Activated CD8-positive, alpha-beta memory T cell treated with anti-CD3 and anti-CD28 coated beads, Interleukin-2, amount 10 ng/mL, durations not matched to agents 7 days and 5 days (primary cell): ENCODE data around the gene SEL1L3. TPM values are rescaled to one million over a fixed set of nuclear protein-coding genes. Genes with fewer than 3 reads are reported as not detected.

Experiments
- ATAC-seq: fragments of 150-1000 bp; cut with Tn5 transposase; one replicate; pipeline ENCODE4 v1.10.0; 2021; ENCODE audit warnings: moderate library complexity
- CTCF ChIA-PET: fragments of 350-600 bp; sonication (Branson Sonifier 250); formaldehyde crosslinking; loops from one replicate; lab custom pipeline; 2021; ENCODE audit warnings: antibody characterized with exemption; lab: Charles Lee
- DNase-seq: peaks from one replicate; pipeline ENCODE4 v3.0.0-alpha.2; 2020
- H3K27ac Mint-ChIP-seq: one replicate; pipeline ENCODE4 v1.8.0; 2021; ENCODE audit warnings: mild to moderate bottlenecking, mixed read lengths
- H3K27me3 Mint-ChIP-seq: one replicate; pipeline ENCODE4 v1.8.0; 2021; ENCODE audit warnings: mixed read lengths
- H3K36me3 Mint-ChIP-seq: one replicate; pipeline ENCODE4 v1.8.0; 2021; ENCODE audit warnings: mild to moderate bottlenecking, mixed read lengths
- H3K4me1 Mint-ChIP-seq: one replicate; pipeline ENCODE4 v1.8.0; 2021; ENCODE audit warnings: mixed read lengths
- H3K4me3 Mint-ChIP-seq: one replicate; pipeline ENCODE4 v1.8.0; 2021; ENCODE audit warnings: mild to moderate bottlenecking, moderate library complexity, mixed read lengths
- H3K9me3 Mint-ChIP-seq: one replicate; pipeline ENCODE4 v1.8.0; 2022; ENCODE audit warnings: low read depth, mixed read lengths
- total RNA-seq, 2 experiments: library from RNA; stranded (reverse); gene quantifications; one replicate each; pipeline ENCODE4 v1.2.3, GENCODE V29; 2021

The SEL1L3 gene
- total RNA-seq, 2 experiments from 2014 or later = 66.3 to 82.8 TPM

DNA sequence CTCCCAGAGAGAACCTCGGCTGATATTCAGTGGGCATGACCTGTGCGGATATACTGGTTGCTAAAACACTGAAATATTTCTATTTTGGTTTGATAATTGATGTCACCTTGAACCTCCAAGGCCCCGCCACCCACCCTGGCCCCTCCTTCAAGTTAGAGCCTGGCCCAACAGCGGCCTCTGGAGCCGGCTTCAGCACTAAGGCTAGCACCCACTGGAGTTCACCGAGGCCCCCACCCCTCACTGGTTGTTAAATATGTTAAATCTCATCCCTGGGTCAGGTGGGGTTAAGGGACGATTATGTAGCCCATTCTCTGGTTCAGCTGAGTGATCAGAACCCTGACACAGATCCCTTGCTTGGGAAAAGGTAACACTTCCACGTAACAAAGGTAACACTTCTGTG lies 24.3 kb downstream of the SEL1L3 start:
- CTCF ChIA-PET = no interaction called here
- Mint-ChIP-seq H3K4me1 (peaks cover 18% of the 10 kb centered on the region), H3K9me3 (no peaks in the 10 kb centered on the region), H3K27me3 (no peaks in the 10 kb centered on the region), H3K4me3 (no peak overlapping the region), H3K36me3 (peaks cover 36% of the 10 kb centered on the region), H3K27ac (no peak overlapping the region)
- DNase-seq (no peak), ATAC-seq (no peak)

DNA sequence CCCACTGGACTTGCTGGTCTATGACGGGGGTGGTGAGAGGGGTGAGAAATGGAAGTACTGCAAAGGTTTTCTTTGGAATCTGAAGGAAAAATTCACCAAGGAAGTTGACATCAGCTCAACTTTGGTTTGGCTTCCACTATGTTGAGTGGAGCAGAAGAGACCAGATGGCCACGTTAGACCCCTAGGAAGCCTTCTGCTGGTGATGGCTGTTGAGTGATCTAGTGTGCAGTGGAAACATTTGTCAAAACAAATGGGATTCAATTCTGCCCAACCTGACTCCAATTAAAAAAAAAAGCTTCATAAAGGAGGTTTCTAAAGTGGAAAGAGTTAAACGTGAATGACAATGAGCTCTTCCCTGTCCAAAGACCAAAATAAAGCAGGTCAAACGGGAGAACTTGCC lies 25.7 kb downstream of the SEL1L3 start:
- Mint-ChIP-seq H3K9me3 (no peaks in the 10 kb centered on the region), H3K27ac (no peak overlapping the region), H3K36me3 (peaks cover 36% of the 10 kb centered on the region), H3K4me3 (no peak overlapping the region), H3K4me1 (peaks cover 3% of the 10 kb centered on the region), H3K27me3 (no peaks in the 10 kb centered on the region)
- DNase-seq = no peak
- no peak for ATAC-seq
- CTCF ChIA-PET = interaction anchor here (0.7 to 0.9 kb wide), 2 partner anchors 11 to 136 kb away, joined by 3 to 4 read pairs; no protein-coding TSS in a partner anchor

DNA sequence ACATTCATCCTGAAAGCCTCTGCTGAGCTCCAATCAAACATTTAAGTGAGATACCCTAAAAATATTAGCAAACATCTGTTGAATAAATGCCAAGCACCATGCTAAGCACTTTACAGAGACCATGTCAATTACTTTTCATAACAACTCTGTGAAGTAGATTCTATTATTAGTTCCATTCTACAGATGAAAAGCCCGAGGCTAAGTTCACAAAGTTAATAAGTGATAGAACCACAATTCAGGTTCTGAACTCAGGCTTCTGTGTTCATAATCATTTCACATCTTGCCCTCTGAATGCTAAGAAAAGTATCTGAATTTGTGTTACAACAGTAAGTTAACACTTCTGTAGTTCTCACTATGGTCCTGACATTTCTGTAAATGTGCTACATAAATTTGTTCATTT lies 27.4 kb downstream of the SEL1L3 start:
- Mint-ChIP-seq H3K27me3 (no peaks in the 10 kb centered on the region), H3K4me1 (peaks cover 3% of the 10 kb centered on the region), H3K9me3 (no peaks in the 10 kb centered on the region), H3K27ac (no peak overlapping the region), H3K4me3 (no peak overlapping the region), H3K36me3 (peaks cover 49% of the 10 kb centered on the region)
- DNase-seq = no peak
- no peak for ATAC-seq
- CTCF ChIA-PET = interaction anchor here (1.6 kb wide), 1 partner anchor 19 kb away, joined by 4 read pairs; no protein-coding TSS in a partner anchor

DNA sequence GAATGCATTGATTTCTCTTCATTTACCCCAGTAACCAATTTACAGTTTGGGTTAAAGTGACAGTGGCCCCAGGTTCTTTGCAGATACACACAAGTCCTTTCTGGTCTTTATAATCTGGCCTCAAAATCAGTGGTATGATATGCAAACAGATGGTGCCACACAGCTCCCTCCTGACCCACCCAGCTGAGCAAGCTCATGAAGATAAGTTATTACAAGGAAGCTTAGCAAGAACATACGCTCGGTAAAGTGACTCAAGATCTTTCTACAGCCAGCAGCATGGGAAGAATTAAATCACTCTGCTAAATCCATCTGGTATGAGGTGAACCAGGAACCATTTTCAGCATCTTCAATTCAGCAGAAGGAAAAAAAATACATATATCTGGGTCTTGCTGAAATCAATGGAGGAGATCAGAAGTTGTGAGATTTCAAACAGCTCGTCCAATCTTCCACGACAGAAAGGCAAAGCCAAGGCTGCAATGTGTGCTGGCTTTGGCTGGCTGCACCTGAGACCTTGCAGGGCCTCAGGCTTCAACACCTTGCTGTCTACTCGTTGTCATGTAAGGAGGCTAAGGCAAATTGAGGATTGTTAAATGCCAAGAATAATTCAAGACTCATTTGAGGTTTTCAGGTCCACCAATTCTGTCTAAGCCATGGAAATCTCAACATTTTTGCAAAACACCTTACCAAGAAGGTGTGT lies 28.2 kb downstream of the SEL1L3 start:
- peaks cover 3% of the 10 kb centered on the region for H3K4me1 Mint-ChIP-seq
- DNase-seq (no peak), ATAC-seq (no peak)
- H3K4me3 Mint-ChIP-seq = no peak overlapping the region
- H3K9me3 Mint-ChIP-seq = no peaks in the 10 kb centered on the region
- peaks cover 56% of the 10 kb centered on the region for H3K36me3 Mint-ChIP-seq
- CTCF ChIA-PET = interaction anchor here (1.2 to 1.6 kb wide), 2 partner anchors 20 to 48 kb away, joined by 3 to 4 read pairs; no protein-coding TSS in a partner anchor
- no peak overlapping the region for H3K27ac Mint-ChIP-seq
- H3K27me3 Mint-ChIP-seq = no peaks in the 10 kb centered on the region

DNA sequence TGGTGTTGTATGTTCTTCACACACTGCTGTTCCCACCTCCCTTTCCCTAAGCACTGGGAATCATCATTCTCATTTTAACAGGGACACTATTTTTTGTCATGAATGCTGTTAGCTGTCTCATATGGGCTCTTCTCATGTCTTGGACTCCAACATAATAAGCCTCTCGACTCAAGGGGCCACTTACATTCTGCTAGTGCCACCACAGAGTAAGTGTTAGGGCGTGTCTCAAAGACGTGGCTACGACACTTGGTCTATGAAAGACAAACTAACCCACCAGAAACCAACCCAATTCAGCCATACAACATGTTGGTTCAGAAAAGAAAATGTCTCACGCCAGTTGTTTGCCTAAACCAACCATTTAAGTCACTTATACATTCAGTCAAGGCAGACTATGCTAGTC lies 32.2 kb downstream of the SEL1L3 start:
- Mint-ChIP-seq H3K9me3 (no peaks in the 10 kb centered on the region), H3K27me3 (no peaks in the 10 kb centered on the region), H3K4me3 (no peak overlapping the region), H3K4me1 (peaks cover 3% of the 10 kb centered on the region), H3K27ac (no peak overlapping the region), H3K36me3 (peaks cover 48% of the 10 kb centered on the region)
- ATAC-seq (no peak), DNase-seq (no peak)
- CTCF ChIA-PET = interaction anchor here (1.0 kb wide), 1 partner anchor 12 kb away, joined by 3 read pairs; no protein-coding TSS in a partner anchor

DNA sequence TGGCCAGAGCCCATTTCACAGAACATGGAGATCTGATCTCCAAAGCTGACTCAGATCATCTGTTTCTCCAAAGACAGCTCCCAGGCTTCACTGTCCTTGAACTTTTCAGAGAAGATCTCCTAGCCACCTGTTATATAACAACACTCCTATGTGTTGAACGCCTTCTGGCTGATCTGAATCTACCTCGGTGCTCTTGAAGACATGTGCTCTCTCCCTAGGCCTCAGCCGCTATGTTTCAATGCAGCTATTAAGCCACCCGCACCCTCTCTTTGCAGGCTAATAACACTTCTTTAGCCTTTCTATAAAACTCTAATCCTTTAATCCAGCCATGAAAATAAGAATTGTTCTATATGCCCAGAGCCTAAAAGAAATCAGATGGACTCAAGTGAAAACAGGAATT lies 34.9 kb downstream of the SEL1L3 start:
- ATAC-seq = no peak
- CTCF ChIA-PET = no interaction called here
- Mint-ChIP-seq H3K27me3 (no peaks in the 10 kb centered on the region), H3K9me3 (no peaks in the 10 kb centered on the region), H3K36me3 (peaks cover 32% of the 10 kb centered on the region), H3K4me3 (no peak overlapping the region), H3K27ac (no peak overlapping the region), H3K4me1 (peaks cover 3% of the 10 kb centered on the region)
- no peak for DNase-seq

DNA sequence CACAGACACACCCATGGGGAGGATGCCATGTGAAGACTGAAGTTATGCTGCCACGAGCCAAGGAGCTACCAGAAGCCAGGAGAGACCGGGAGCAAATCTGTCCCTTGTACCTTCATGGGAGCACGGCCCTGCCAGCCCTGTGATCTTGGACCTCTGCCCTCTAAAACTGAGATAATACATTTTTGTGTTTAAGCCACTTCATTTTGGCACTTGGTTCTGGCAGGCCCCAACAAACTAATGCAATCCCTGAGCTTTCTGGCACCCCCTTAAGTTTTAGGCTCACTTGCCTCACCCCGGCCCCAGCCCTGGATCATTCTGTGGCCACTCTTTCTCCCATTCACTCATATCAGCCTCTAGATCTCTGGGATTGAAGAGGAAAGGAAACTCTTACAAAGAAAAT lies 35.4 kb downstream of the SEL1L3 start:
- CTCF ChIA-PET = no interaction called here
- H3K4me3 Mint-ChIP-seq = no peak overlapping the region
- H3K9me3 Mint-ChIP-seq = no peaks in the 10 kb centered on the region
- peaks cover 3% of the 10 kb centered on the region for H3K4me1 Mint-ChIP-seq
- ATAC-seq = no peak
- H3K27me3 Mint-ChIP-seq = no peaks in the 10 kb centered on the region
- H3K27ac Mint-ChIP-seq = no peak overlapping the region
- H3K36me3 Mint-ChIP-seq = peaks cover 31% of the 10 kb centered on the region
- no peak for DNase-seq

DNA sequence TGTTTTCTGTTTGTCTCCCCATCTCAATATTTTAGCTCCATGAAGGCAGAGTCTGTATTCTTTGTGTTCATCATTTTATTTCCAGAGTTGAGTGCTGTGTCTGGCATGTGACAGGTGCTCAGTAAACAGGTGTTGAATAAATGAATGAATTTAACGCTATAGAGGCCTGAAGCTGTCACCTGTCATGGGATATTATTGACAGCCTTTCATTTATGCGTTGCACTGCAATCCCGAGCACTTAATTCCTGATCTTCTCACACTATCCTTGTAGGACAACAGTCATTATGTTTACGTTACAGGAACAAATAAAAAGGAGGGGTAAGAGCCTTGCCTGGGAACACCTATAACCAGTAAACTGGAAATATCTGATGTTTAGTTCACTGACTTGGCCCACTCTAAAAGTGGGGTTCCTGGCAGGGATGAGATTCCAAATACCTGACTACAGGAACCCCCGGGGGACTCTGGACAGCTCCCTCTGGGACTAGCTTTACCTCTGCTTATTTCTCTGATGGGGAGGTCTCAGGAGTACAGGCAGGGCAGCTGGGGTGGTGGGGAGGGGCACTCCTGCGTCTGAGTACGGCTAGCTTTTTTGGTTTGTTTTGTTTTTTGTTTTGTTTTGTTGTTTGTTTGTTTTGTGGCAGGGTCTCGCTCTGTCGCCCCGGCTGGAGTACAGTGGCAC lies 36.6 kb downstream of the SEL1L3 start:
- ATAC-seq = no peak
- Mint-ChIP-seq H3K27ac (peak overlapping the region; percentile 46), H3K4me1 (peaks cover 3% of the 10 kb centered on the region), H3K4me3 (no peak overlapping the region), H3K36me3 (peaks cover 34% of the 10 kb centered on the region), H3K27me3 (no peaks in the 10 kb centered on the region), H3K9me3 (no peaks in the 10 kb centered on the region)
- no peak for DNase-seq
- CTCF ChIA-PET = interaction anchor here (1.4 to 1.6 kb wide), 2 partner anchors 11 to 29 kb away, joined by 3 to 4 read pairs; no protein-coding TSS in a partner anchor

DNA sequence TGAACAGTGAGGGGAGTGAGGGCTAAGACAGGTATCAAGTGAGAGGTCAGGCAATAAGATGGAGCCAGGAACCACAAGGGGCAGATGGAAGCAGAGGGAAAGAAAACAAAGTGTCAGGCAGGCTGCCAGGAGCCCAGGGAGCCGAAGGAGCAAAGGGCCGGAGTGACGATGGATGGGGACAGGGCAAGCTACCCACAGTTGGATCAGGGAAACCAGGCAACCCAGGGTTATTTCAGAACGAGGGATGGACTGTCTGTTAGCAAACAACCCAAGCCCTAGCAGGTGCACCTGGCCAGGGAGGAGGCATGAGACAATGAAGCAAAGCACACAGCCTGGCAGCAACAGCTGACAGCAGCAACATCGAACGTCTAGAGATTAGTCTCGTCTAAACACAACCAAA lies 39.2 kb downstream of the SEL1L3 start:
- Mint-ChIP-seq H3K27me3 (no peaks in the 10 kb centered on the region), H3K9me3 (no peaks in the 10 kb centered on the region), H3K27ac (no peak overlapping the region), H3K36me3 (peaks cover 30% of the 10 kb centered on the region), H3K4me1 (no peaks in the 10 kb centered on the region), H3K4me3 (no peak overlapping the region)
- DNase-seq (no peak), ATAC-seq (no peak)
- CTCF ChIA-PET = no interaction called here

DNA sequence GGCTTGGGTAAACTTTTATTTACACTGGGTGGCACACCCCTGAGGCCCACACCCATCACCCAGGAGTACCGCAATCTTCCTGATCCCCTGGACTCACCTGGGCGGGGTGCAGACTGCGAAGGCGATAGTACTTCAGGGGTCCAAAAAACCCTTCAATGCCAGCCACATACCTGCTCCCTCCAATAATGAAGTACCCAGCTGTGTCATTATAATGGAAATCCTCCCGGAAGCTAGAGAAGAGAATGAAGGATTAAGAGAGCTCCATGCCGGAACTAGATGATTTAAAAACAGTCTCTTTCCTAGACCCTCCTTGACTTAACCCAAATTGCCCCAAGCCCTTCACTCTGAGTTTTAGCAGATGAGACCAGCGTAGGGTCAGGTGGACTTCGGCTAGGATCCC lies 40.9 kb downstream of the SEL1L3 start:
- CTCF ChIA-PET = no interaction called here
- Mint-ChIP-seq H3K27me3 (no peaks in the 10 kb centered on the region), H3K27ac (no peak overlapping the region), H3K36me3 (peaks cover 35% of the 10 kb centered on the region), H3K9me3 (no peaks in the 10 kb centered on the region), H3K4me3 (no peak overlapping the region), H3K4me1 (no peaks in the 10 kb centered on the region)
- no peak for DNase-seq
- ATAC-seq = no peak

DNA sequence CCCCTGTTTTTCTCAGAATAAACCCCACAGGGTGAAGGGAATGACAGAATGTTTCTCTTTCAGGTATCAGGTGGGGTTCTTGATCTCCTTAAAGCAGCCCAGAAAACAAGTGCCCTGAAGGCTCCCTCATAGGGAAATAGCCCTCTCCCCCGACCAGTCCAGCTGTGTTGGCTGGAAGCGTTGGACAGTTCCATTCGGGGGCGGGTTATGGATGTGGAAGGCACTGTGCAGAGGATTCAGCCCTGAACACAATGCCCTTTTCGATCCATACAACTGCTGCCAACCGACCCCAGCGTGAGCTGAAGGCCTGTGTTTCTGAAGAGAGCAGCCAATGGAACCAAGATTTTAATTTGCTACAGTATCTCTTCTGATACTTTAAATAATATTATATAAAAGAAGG lies 41.5 kb downstream of the SEL1L3 start:
- Mint-ChIP-seq H3K9me3 (no peaks in the 10 kb centered on the region), H3K27ac (no peak overlapping the region), H3K36me3 (peaks cover 40% of the 10 kb centered on the region), H3K4me3 (no peak overlapping the region), H3K4me1 (no peaks in the 10 kb centered on the region), H3K27me3 (no peaks in the 10 kb centered on the region)
- DNase-seq = no peak
- CTCF ChIA-PET = no interaction called here
- no peak for ATAC-seq

DNA sequence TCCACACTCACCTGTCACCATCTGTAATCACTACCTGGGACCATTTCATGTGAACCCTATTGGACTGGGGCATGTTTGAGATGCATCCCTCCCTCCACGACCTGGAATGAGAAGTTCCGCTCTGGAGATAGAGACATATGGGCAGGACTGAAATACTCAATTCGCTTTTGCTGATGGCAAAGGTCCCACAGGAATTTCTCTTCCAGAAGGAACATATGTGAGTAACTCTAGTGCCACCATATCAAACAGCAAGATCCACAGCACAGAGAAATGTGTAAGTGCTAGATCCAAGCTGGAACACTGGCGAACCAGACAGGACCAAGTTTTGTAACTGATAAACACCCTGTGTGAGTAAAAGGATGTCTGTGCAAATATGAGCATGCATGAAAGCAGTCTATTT lies 43.9 kb downstream of the SEL1L3 start:
- CTCF ChIA-PET = no interaction called here
- H3K4me1 Mint-ChIP-seq = no peaks in the 10 kb centered on the region
- H3K36me3 Mint-ChIP-seq = peaks cover 44% of the 10 kb centered on the region

DNA sequence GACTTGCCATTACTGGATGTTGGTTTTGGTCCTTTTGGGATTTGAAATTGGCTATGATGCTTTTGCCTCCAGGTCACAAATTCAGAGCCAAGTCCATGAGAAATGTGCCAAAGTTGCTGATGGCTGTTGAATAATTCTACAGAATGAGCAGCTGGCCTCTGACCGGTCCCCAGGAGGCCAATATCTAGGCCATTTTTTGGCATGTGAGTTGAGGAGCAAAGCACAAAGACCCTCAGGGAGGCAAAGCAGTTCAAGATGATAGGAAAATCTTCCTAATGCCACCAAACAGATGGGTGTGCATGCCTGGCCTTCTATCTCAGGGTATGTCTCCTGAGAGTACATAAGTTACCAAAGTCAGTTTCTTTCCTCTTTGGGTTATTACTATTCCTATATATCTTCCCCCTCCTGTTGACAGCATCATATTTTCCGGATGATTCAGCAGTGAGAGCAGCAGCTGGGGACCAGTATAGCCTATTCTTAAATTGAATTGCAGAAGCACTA lies 44.4 kb downstream of the SEL1L3 start:
- Mint-ChIP-seq H3K4me1 (no peaks in the 10 kb centered on the region), H3K27me3 (no peaks in the 10 kb centered on the region), H3K4me3 (no peak overlapping the region), H3K9me3 (no peaks in the 10 kb centered on the region), H3K36me3 (peaks cover 44% of the 10 kb centered on the region), H3K27ac (no peak overlapping the region)
- no peak for ATAC-seq
- CTCF ChIA-PET = no interaction called here
- DNase-seq = no peak

More for the DNA sequence above, 43.9 kb downstream of the SEL1L3 start:
- ATAC-seq (no peak), DNase-seq (no peak)
- no peak overlapping the region for H3K27ac Mint-ChIP-seq
- no peak overlapping the region for H3K4me3 Mint-ChIP-seq
- no peaks in the 10 kb centered on the region for H3K27me3 Mint-ChIP-seq
- no peaks in the 10 kb centered on the region for H3K9me3 Mint-ChIP-seq
